ENCODE measurements around the gene SERPINB8. TPM values are rescaled to one million over a fixed set of nuclear protein-coding genes. Genes with fewer than 3 reads are reported as not detected.

The SERPINB8 gene
- total RNA-seq, 1 experiment from 2014 or later: 0.98 TPM

GRCh38 chr18:64037812-64038414 is 68.0 kb downstream of the SERPINB8 start:
- Mint-ChIP-seq H3K9me3 (ENCODE audit: unreplicated experiment) (no peaks in the 10 kb centered on the region), H3K27ac (ENCODE audit: unreplicated experiment) (no peak overlapping the region), H3K4me1 (ENCODE audit: low read depth, unreplicated experiment) (no peaks in the 10 kb centered on the region), H3K27me3 (ENCODE audit: insufficient read depth, unreplicated experiment) (no peaks in the 10 kb centered on the region), H3K4me3 (ENCODE audit: unreplicated experiment) (no peak overlapping the region), H3K36me3 (ENCODE audit: insufficient read depth, unreplicated experiment) (no peaks in the 10 kb centered on the region)
- no peaks in the 10 kb centered on the region for H3K9me3 ChIP-seq
- intact Hi-C loops (cut with micrococcal nuclease; ENCODE audit: unreplicated experiment): loop anchor here (5.0 kb wide), 1 partner anchor 1399 kb away; no protein-coding TSS in a partner anchor
- no peaks in the 10 kb centered on the region for H3K36me3 ChIP-seq (ENCODE audit: control insufficient read depth, insufficient read depth, low read length)
- CTCF ChIA-PET: interaction anchor here (0.5 to 0.6 kb wide), 2 partner anchors 51 to 1052 kb away, joined by 3 read pairs; no protein-coding TSS in a partner anchor
- POLR2A ChIA-PET: no interaction called here
- H3K27me3 ChIP-seq (replicated peaks; ENCODE audit: control insufficient read depth, insufficient read depth, low read length): no peaks in the 10 kb centered on the region
- DNase-seq: peak in 1 of 2 experiments; percentile 17
- TF ChIP-seq CTCF (IDR thresholded peaks at IDR 0.05; ENCODE audit: insufficient read depth in 1 of 2, low read depth in 1 of 2, low read length in 1 of 2, severe bottlenecking in 1 of 2, unreplicated experiment in 1 of 2): peak; percentile 30 to 32
- no TSS peak for BruUV-seq (replicated peaks)
- no peak overlapping the region for H3K4me3 ChIP-seq (ENCODE audit: low read depth, low read length)
- H3K4me1 ChIP-seq: no peaks in the 10 kb centered on the region

Other genes with a start within 250 kb of the SERPINB8 start
- not detected in 2 replicates for gene SERPINB7, start 194.7 kb upstream of the SERPINB8 start, total RNA-seq (2022)
- gene SERPINB2, start 82.4 kb upstream of the SERPINB8 start, total RNA-seq (2022): not detected in 2 replicates
- gene SERPINB10, start 62.1 kb upstream of the SERPINB8 start, total RNA-seq (2022): not detected in 2 replicates
- not detected in 2 replicates for gene HMSD, start 20.8 kb upstream of the SERPINB8 start, total RNA-seq (2022)
- gene LINC00305, start 179.0 kb downstream of the SERPINB8 start, total RNA-seq (2022): not detected in 2 replicates

Data from Caco-2 (cell line).